GM18498 (cell line): ENCODE data around the gene TNFSF11.

Experiments
- ATAC-seq: cut with Tn5 transposase; IDR thresholded peaks from one replicate; pipeline ENCODE4 v1.9.1; 2021; ENCODE audit warnings: mild to moderate bottlenecking, moderate library complexity; ENCODE audit not compliant: unreplicated experiment

Gene TNFSF11

GRCh38 chr13:42651936-42652641 is 78.1 kb downstream of the TNFSF11 start:
- ATAC-seq = no peak

GRCh38 chr13:42652642-42653415 is 78.9 kb downstream of the TNFSF11 start:
- no peak for ATAC-seq

GRCh38 chr13:42653679-42654078 is 79.7 kb downstream of the TNFSF11 start:
- no peak for ATAC-seq

GRCh38 chr13:42654212-42654611 is 80.3 kb downstream of the TNFSF11 start:
- ATAC-seq = no peak

GRCh38 chr13:42654722-42655121 is 80.8 kb downstream of the TNFSF11 start:
- ATAC-seq = no peak

- no peak for ATAC-seq
Measured at GRCh38 chr13:42656161-42656560, 82.2 kb downstream of the TNFSF11 start.

- ATAC-seq = no peak
Measured at GRCh38 chr13:42656958-42657357, 83.0 kb downstream of the TNFSF11 start.
